Fibroblast of lung (primary cell): ENCODE results near the gene COX7B2. TPM values are rescaled to one million over a fixed set of nuclear protein-coding genes. Genes with fewer than 3 reads are reported as not detected.

Experiments
- DNase-seq, 2 donors: peaks; one replicate each; pipeline versions ENCODE4 v3.0.0 to v3.0.0-alpha.2; 2010; ENCODE audit warnings: low read depth in 2 of 2
- H2AFZ ChIP-seq: 2 replicates; pipeline ENCODE4 v1.5.1; 2012; ENCODE audit warnings: low read length, control low read depth, inconsistent platforms
- H3K27ac ChIP-seq: 2 replicates; pipeline ENCODE4 v1.5.1; 2011; ENCODE audit warnings: low read length, control low read depth; ENCODE audit not compliant: insufficient read depth
- H3K27me3 ChIP-seq: 2 replicates; pipeline ENCODE4 v1.5.1; 2011; ENCODE audit warnings: mild to moderate bottlenecking, low read length; ENCODE audit not compliant: control insufficient read depth, insufficient read depth
- H3K36me3 ChIP-seq: 2 replicates; pipeline ENCODE4 v1.5.1; 2011; ENCODE audit warnings: low read length; ENCODE audit not compliant: control insufficient read depth, insufficient read depth
- H3K4me1 ChIP-seq: 2 replicates; pipeline ENCODE4 v1.5.1; 2011; ENCODE audit warnings: low read length; ENCODE audit not compliant: control insufficient read depth, insufficient read depth; ENCODE audit errors: extremely low read depth
- H3K4me2 ChIP-seq: 2 replicates; pipeline ENCODE4 v1.5.1; 2011; ENCODE audit warnings: low read length, control low read depth; ENCODE audit not compliant: insufficient read depth; ENCODE audit errors: extremely low read depth
- H3K4me3 ChIP-seq, 4 experiments: fragments of 200-600 bp in 1 of 4; sonication (generic) in 1 of 4; replicated peaks in 1 of 4; 2 replicates each; pipeline ENCODE4 v1.5.1; 2011 to 2016; ENCODE audit warnings: low read length in 4 of 4, low read depth in 3 of 4, mild to moderate bottlenecking in 3 of 4, control low read depth in 2 of 4, inconsistent platforms in 1 of 4, mixed read lengths in 1 of 4; ENCODE audit not compliant: insufficient read depth in 1 of 4; ENCODE audit errors: control extremely low read depth in 1 of 4
- H3K79me2 ChIP-seq: 2 replicates; pipeline ENCODE4 v1.5.1; 2012; ENCODE audit warnings: mild to moderate bottlenecking, low read length, inconsistent platforms; ENCODE audit not compliant: control insufficient read depth, insufficient read depth
- H3K9ac ChIP-seq: 2 replicates; pipeline ENCODE4 v1.5.1; 2011; ENCODE audit warnings: mild to moderate bottlenecking, low read length, control low read depth; ENCODE audit not compliant: insufficient read depth
- H3K9me3 ChIP-seq: 2 replicates; pipeline ENCODE4 v1.5.1; 2012; ENCODE audit warnings: low read depth, low read length; ENCODE audit not compliant: control insufficient read depth, insufficient read depth
- H4K20me1 ChIP-seq: 2 replicates; pipeline ENCODE4 v1.5.1; 2011; ENCODE audit warnings: low read length; ENCODE audit not compliant: control insufficient read depth, insufficient read depth; ENCODE audit errors: extremely low read depth
- EZH2 ChIP-seq: IDR thresholded peaks from 2 replicates; pipeline ENCODE4 v1.5.1; 2012; ENCODE audit warnings: low read length, control low read depth, mild to moderate bottlenecking; ENCODE audit errors: missing control alignments
- polyA plus RNA-seq, 2 donors: library from polyadenylated mRNA; depleted of rRNA in 1 of 2; stranded (reverse) in 1 of 2; unstranded in 1 of 2; fragments of >200 nt; gene quantifications; 2 replicates each; pipeline ENCODE4 v1.2.1, GENCODE V29; 2011 to 2012; ENCODE audit warnings: missing spikeins in 1 of 2
- total RNA-seq: library from RNA; depleted of rRNA; stranded (reverse); fragments of >200 nt; gene quantifications from 2 replicates; pipeline ENCODE4 v1.2.1, GENCODE V29; 2014
- TF ChIP-seq, protein P1 (sequence below), 2 donors: IDR thresholded peaks in 1 of 2; conservative IDR thresholded peaks in 1 of 2; 1 replicate in 1 of 2; 2 replicates in 1 of 2; pipeline ENCODE4 v1.5.1; 2011 to 2012; ENCODE audit warnings: low read length in 2 of 2, control low read depth in 1 of 2, inconsistent platforms in 1 of 2, low read depth in 1 of 2, mild to moderate bottlenecking in 1 of 2

Gene COX7B2
- total and polyA plus RNA-seq, 2 donors (not counting 1 experiment from before 2014, with no cell fraction given): not detected

DNA sequence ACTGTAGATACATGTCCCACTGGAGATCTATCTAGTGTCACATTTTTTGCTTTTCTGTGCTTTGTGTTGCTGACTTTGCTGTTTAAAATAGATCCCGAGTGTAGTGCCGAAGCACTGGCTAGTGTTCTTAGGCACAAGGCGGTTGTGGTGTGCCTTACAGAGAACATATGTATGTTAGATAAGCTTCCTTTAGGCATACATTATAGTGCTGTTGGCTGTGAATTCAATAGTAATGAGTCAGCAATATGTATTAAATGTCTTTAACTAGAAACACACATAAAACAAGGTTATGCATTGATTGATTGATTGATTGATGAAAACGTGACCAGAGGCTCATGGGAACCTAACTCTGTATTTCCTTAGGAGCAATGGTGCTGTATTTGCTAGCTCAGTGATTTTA lies 56.2 kb downstream of the COX7B2 start:
- Histone ChIP-seq H3K4me1 (no peaks in the 10 kb centered on the region), H2AFZ (no peak overlapping the region), H3K36me3 (no peaks in the 10 kb centered on the region), H3K27me3 (no peaks in the 10 kb centered on the region), H3K4me2 (no peak overlapping the region), H3K27ac (no peak overlapping the region), H3K4me3 (no peak overlapping the region), H3K79me2 (no peaks in the 10 kb centered on the region), H3K9me3 (no peaks in the 10 kb centered on the region), H3K9ac (no peak overlapping the region), H4K20me1 (no peaks in the 10 kb centered on the region)
- TF ChIP-seq, protein P1, sequence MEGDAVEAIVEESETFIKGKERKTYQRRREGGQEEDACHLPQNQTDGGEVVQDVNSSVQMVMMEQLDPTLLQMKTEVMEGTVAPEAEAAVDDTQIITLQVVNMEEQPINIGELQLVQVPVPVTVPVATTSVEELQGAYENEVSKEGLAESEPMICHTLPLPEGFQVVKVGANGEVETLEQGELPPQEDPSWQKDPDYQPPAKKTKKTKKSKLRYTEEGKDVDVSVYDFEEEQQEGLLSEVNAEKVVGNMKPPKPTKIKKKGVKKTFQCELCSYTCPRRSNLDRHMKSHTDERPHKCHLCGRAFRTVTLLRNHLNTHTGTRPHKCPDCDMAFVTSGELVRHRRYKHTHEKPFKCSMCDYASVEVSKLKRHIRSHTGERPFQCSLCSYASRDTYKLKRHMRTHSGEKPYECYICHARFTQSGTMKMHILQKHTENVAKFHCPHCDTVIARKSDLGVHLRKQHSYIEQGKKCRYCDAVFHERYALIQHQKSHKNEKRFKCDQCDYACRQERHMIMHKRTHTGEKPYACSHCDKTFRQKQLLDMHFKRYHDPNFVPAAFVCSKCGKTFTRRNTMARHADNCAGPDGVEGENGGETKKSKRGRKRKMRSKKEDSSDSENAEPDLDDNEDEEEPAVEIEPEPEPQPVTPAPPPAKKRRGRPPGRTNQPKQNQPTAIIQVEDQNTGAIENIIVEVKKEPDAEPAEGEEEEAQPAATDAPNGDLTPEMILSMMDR (conservative IDR thresholded peaks at IDR 0.05 in 1 of 2, IDR thresholded peaks at IDR 0.05 in 1 of 2; ENCODE audit: low read depth in 1 of 2, low read length in 2 of 2): no peak
- no peak for TF ChIP-seq EZH2
- DNase-seq: no peak

DNA sequence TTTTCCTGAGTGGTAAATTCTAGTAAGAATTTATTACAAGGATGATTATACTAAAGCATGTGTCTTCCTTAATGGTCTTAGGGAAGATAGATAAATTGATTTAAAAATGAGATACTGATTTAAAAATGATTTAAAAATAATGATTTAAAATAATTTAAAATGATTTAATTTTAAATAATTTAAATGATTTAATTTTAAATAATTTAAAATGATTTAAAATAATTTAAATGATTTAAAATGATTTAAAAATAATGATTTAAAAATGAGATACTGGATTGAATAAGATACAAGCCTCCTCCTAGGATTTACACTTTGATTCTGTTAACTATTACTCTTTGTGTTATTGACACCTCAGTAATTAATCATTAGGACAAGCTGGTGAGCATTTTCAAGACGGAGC lies 59.0 kb downstream of the COX7B2 start:
- H3K27me3 ChIP-seq: no peaks in the 10 kb centered on the region
- H2AFZ ChIP-seq: no peak overlapping the region
- no peaks in the 10 kb centered on the region for H4K20me1 ChIP-seq
- H3K79me2 ChIP-seq: no peaks in the 10 kb centered on the region
- no peak overlapping the region for H3K4me3 ChIP-seq
- H3K4me2 ChIP-seq: no peak overlapping the region
- DNase-seq: no peak
- TF ChIP-seq, protein P1 (conservative IDR thresholded peaks at IDR 0.05 in 1 of 2, IDR thresholded peaks at IDR 0.05 in 1 of 2; ENCODE audit: low read depth in 1 of 2, low read length in 2 of 2): no peak
- TF ChIP-seq EZH2: no peak
- no peak overlapping the region for H3K9ac ChIP-seq
- no peaks in the 10 kb centered on the region for H3K4me1 ChIP-seq
- no peaks in the 10 kb centered on the region for H3K36me3 ChIP-seq
- no peaks in the 10 kb centered on the region for H3K9me3 ChIP-seq
- no peak overlapping the region for H3K27ac ChIP-seq

DNA sequence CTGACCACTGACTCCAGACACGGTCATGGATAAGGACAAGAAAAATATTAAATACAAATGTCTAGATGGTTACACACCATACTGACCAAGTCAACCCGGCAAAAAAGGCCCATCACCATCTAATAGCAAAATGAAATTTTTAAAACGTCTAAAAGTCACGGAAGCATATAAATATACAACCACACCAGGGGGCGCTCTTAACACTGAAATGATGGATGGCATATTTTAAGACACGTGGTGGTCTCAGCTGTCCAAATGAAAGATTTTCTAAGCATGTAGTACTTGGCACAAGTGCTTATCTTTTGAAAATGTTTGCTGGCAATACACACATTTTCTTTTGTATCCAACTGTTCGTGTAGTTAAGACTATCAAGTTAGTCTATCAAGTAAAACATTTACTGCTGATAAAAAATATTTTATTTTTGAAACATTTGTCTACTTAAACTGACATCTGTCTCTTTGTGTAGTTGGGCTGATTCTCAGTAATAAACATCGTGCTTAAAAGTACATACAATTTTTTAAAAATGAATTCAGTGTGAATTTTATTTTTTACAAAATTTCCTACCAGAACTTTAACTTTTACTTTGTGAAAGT lies 64.6 kb downstream of the COX7B2 start:
- H2AFZ ChIP-seq: no peak overlapping the region
- no peak overlapping the region for H3K4me2 ChIP-seq
- no peaks in the 10 kb centered on the region for H3K36me3 ChIP-seq
- no peaks in the 10 kb centered on the region for H3K79me2 ChIP-seq
- H3K4me3 ChIP-seq: no peak overlapping the region
- no peak overlapping the region for H3K9ac ChIP-seq
- no peak overlapping the region for H3K27ac ChIP-seq
- no peak for TF ChIP-seq EZH2
- TF ChIP-seq, protein P1 (conservative IDR thresholded peaks at IDR 0.05 in 1 of 2, IDR thresholded peaks at IDR 0.05 in 1 of 2; ENCODE audit: low read depth in 1 of 2, low read length in 2 of 2): peak; percentile 66 to 70
- no peaks in the 10 kb centered on the region for H3K27me3 ChIP-seq
- no peaks in the 10 kb centered on the region for H3K9me3 ChIP-seq
- DNase-seq: peak; percentile 61 to 62
- H3K4me1 ChIP-seq: no peaks in the 10 kb centered on the region
- no peaks in the 10 kb centered on the region for H4K20me1 ChIP-seq
